DND-41 (cell line): ENCODE measurements around the gene DAB1.

Experiments
- ATAC-seq: fragments of 200-7000 bp; cut with Tn5 transposase; 3 replicates; pipeline ENCODE4 v1.9.1; 2021; ENCODE audit warnings: low read depth; ENCODE audit not compliant: insufficient read depth
- DNase-seq: peaks from one replicate; pipeline ENCODE4 v3.0.0-alpha.2; 2020
- H2AFZ ChIP-seq: 2 replicates; pipeline ENCODE4 v1.6.0; 2012; ENCODE audit warnings: low read depth, low read length
- H3K27ac ChIP-seq: 2 replicates; pipeline ENCODE4 v1.5.1; 2012; ENCODE audit warnings: low read length, inconsistent platforms
- H3K27me3 ChIP-seq: fragments of 200-600 bp; sonication (generic); 2 replicates; pipeline ENCODE4 v1.6.0; 2012; ENCODE audit warnings: low read length, mild to moderate bottlenecking, inconsistent platforms; ENCODE audit not compliant: insufficient read depth, poor library complexity
- H3K36me3 ChIP-seq: 2 replicates; pipeline ENCODE4 v1.5.1; 2012; ENCODE audit warnings: low read length, inconsistent platforms; ENCODE audit not compliant: insufficient read depth
- H3K4me1 ChIP-seq: 2 replicates; pipeline ENCODE4 v1.5.1; 2012; ENCODE audit warnings: mild to moderate bottlenecking, low read length; ENCODE audit not compliant: insufficient read depth
- H3K4me2 ChIP-seq: 2 replicates; pipeline ENCODE4 v1.6.0; 2012; ENCODE audit warnings: mild to moderate bottlenecking, moderate library complexity, low read length, inconsistent platforms; ENCODE audit not compliant: insufficient read depth
- H3K4me3 ChIP-seq, 2 experiments: fragments of 200-600 bp in 1 of 2; shearing (Covaris generic) in 1 of 2; 2 replicates each; pipeline ENCODE4 v1.5.1; 2012 to 2016; ENCODE audit warnings: inconsistent platforms in 2 of 2, low read length in 2 of 2, mild to moderate bottlenecking in 2 of 2, low read depth in 1 of 2, moderate library complexity in 1 of 2
- H3K79me2 ChIP-seq: 2 replicates; pipeline ENCODE4 v1.6.0; 2012; ENCODE audit warnings: low read length, inconsistent platforms; ENCODE audit not compliant: insufficient read depth
- H3K9ac ChIP-seq: 2 replicates; pipeline ENCODE4 v1.6.0; 2012; ENCODE audit warnings: low read depth, mild to moderate bottlenecking, inconsistent platforms, low read length, moderate library complexity
- H3K9me3 ChIP-seq: 2 replicates; pipeline ENCODE4 v1.5.1; 2012; ENCODE audit warnings: low read length, moderate library complexity, mild to moderate bottlenecking, inconsistent platforms; ENCODE audit not compliant: insufficient read depth, severe bottlenecking
- H4K20me1 ChIP-seq: 2 replicates; pipeline ENCODE4 v1.6.0; 2012; ENCODE audit warnings: low read length; ENCODE audit not compliant: insufficient read depth
- EZH2 ChIP-seq: IDR thresholded peaks from 3 replicates; pipeline ENCODE4 v1.6.1; 2012; ENCODE audit warnings: borderline replicate concordance, low read depth, mild to moderate bottlenecking, moderate library complexity, low read length, inconsistent platforms; ENCODE audit not compliant: severe bottlenecking
- TF ChIP-seq, protein P1 (sequence below): IDR thresholded peaks from 2 replicates; pipeline ENCODE4 v1.5.1; 2012; ENCODE audit warnings: borderline replicate concordance, low read length, moderate library complexity, mild to moderate bottlenecking; ENCODE audit not compliant: poor library complexity, severe bottlenecking; ENCODE audit errors: extremely low read depth

Gene DAB1

DNA sequence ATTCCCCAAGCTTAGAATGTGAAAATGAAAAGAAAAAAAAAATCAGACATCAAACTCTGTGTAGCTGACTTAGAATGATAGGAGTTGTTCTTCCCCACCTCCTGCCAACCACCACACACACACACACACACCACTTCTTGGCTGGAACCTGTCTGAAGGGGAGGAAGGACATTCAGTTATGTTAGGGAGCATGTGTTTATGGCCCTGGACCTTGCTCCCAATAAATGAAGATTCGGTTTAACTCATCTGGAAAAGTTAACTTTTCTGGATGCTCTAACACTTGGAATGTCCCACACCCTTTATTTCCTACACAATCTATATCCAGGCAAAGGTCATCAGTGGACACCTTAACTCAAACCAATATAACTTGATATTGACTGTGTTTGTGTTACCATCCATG lies 112.4 kb downstream of the DAB1 start:
- Histone ChIP-seq H2AFZ (no peak overlapping the region), H3K4me1 (0 out of 2 replicates have a peak, but pooled peaks cover 3% of the 10 kb centered on the region), H4K20me1 (no peaks in the 10 kb centered on the region), H3K79me2 (no peaks in the 10 kb centered on the region), H3K9me3 (peaks cover 5% of the 10 kb centered on the region), H3K4me3 (no peak overlapping the region), H3K4me2 (no peak overlapping the region), H3K36me3 (no peaks in the 10 kb centered on the region), H3K9ac (no peak overlapping the region), H3K27me3 (no peaks in the 10 kb centered on the region), H3K27ac (no peak overlapping the region)
- TF ChIP-seq EZH2 = no peak
- TF ChIP-seq, protein P1, sequence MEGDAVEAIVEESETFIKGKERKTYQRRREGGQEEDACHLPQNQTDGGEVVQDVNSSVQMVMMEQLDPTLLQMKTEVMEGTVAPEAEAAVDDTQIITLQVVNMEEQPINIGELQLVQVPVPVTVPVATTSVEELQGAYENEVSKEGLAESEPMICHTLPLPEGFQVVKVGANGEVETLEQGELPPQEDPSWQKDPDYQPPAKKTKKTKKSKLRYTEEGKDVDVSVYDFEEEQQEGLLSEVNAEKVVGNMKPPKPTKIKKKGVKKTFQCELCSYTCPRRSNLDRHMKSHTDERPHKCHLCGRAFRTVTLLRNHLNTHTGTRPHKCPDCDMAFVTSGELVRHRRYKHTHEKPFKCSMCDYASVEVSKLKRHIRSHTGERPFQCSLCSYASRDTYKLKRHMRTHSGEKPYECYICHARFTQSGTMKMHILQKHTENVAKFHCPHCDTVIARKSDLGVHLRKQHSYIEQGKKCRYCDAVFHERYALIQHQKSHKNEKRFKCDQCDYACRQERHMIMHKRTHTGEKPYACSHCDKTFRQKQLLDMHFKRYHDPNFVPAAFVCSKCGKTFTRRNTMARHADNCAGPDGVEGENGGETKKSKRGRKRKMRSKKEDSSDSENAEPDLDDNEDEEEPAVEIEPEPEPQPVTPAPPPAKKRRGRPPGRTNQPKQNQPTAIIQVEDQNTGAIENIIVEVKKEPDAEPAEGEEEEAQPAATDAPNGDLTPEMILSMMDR = no peak
- DNase-seq (no peak), ATAC-seq (no peak)

DNA sequence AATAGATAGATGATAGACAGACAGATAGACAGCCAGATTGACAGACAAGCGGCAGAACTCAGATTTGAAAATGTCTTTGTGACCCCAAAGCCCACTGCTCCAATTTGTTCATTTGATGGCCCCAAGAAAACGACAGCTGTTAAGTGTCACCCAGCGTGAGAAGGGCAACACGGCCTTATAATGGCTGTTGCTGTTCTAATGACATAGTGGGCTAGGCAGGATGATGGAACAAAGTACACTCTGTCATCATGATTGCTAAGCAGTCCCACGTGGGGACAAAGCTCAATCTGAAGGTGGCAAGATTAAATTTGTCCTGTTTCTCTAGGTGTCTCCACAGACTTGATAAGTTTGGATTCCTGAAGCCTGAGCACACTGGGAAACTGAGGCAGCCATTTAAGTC lies 112.9 kb downstream of the DAB1 start:
- H3K36me3 ChIP-seq = no peaks in the 10 kb centered on the region
- no peak overlapping the region for H2AFZ ChIP-seq
- TF ChIP-seq EZH2 = no peak
- TF ChIP-seq, protein P1 = no peak
- H3K27ac ChIP-seq = no peak overlapping the region
- DNase-seq = no peak
- H3K9me3 ChIP-seq = peaks cover 5% of the 10 kb centered on the region
- no peaks in the 10 kb centered on the region for H3K27me3 ChIP-seq
- no peak overlapping the region for H3K9ac ChIP-seq
- H3K4me3 ChIP-seq = no peak overlapping the region
- no peak for ATAC-seq
- no peaks in the 10 kb centered on the region for H4K20me1 ChIP-seq
- no peak overlapping the region for H3K4me2 ChIP-seq
- no peaks in the 10 kb centered on the region for H3K79me2 ChIP-seq
- 0 out of 2 replicates have a peak, but pooled peaks cover 3% of the 10 kb centered on the region for H3K4me1 ChIP-seq

DNA sequence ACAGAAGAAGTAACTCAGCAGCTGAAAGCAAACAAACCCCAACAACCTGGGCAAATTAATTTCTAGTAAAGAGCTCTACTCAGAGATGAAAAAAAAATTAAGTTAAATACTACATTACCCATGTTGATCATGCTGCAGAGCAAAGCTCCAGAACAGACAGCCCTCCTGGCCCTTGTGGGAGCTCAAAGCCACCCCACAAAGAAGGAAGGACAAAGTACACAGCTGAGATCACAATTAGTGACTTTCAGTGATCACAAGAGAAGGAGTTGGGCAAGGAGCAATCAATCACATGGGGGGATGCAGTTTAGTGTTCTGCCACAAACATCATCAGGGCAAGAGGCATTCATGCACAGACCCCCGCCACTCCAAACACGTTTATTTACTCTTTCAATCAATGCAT lies 114.2 kb downstream of the DAB1 start:
- Histone ChIP-seq H2AFZ (no peak overlapping the region), H3K4me3 (no peak overlapping the region), H4K20me1 (no peaks in the 10 kb centered on the region), H3K4me2 (no peak overlapping the region), H3K9me3 (peaks cover 5% of the 10 kb centered on the region), H3K9ac (no peak overlapping the region), H3K4me1 (0 out of 2 replicates have a peak, but pooled peaks cover 3% of the 10 kb centered on the region), H3K27ac (no peak overlapping the region), H3K79me2 (no peaks in the 10 kb centered on the region), H3K36me3 (no peaks in the 10 kb centered on the region), H3K27me3 (no peaks in the 10 kb centered on the region)
- DNase-seq = no peak
- ATAC-seq = no peak
- TF ChIP-seq, protein P1 = no peak
